HG03575 (cell line): ENCODE data around the gene PAQR7.

Experiments used
- ATAC-seq: cut with Tn5 transposase; IDR thresholded peaks from one replicate; pipeline ENCODE4 v1.9.1; 2021; ENCODE audit not compliant: unreplicated experiment, insufficient number of reproducible peaks, low FRiP score; ENCODE audit errors: extremely low read depth

Gene PAQR7

GRCh38 chr1:25877155-25877554 is 1.6 kb upstream of the PAQR7 start:
- no peak for ATAC-seq

- no peak for ATAC-seq
Measured at GRCh38 chr1:25876693-25877077, 1.2 kb upstream of the PAQR7 start.

- no peak for ATAC-seq
Measured at GRCh38 chr1:25875856-25876692, 566 bp upstream of the PAQR7 start.

DNA sequence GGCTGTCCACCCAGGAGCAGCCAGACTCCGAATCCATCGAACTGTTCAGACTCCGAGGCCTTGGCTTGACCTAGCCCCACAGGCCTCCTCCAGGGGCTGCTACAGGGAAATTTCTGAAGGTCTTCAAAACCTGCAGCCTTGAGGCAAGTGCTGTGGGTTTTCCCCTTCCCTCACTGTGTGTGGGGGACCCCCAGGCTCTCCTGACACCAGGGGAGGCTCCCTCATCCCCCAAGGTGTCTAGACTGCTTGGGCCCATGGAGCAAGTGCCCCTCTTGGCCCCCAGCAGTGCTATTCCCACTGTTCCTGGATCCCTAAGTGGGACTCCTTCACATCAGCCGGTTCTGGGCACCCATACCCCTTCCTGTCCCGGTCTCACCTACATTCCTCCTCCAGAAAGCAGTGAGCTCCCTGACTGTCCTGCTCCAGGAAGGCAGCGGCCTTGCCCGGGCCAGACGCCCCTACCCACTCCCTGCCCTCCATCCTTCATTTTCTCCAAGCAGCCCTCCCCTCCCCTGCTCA is 814 bp downstream of the PAQR7 start:
- ATAC-seq, result no peak

DNA sequence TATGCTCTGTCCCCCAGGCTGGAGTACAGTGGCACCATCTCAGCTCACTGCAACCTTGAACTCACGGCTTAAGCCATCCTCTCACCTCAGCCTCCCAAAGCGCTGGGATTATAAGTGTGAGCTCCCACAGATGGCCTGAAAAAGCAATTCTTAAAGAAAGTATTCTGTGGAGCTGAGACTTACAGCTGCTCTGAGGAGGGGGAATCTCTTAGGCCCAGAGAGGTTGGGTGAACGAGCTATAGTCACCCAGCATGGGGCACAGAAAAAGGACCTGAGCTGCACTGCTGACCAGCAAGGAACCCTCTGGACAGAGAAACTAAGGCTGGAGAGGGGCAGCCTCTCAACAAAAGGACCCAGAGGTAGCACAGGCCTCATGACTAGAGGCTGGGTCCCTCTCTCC is 1.3 kb downstream of the PAQR7 start:
- ATAC-seq, result no peak

DNA sequence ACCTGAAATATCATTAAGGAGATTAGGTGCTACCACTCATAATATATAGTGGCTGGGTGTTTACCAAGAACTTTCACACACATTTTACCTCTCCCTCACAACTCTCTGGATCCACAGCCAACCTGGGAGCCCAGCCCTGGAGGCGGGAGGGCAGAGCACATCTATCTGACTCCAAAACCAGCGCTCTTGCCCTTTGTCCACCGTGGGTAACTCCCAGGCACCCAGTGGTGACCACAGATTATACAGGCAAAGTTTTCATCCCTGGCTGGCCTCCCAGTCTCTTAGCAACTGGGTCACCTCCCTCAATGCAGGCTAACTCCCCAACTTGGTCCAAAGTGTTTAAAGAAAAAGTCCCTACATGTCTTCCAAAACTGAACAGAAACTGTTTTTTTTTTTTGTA is 2.4 kb downstream of the PAQR7 start:
- no peak for ATAC-seq

DNA sequence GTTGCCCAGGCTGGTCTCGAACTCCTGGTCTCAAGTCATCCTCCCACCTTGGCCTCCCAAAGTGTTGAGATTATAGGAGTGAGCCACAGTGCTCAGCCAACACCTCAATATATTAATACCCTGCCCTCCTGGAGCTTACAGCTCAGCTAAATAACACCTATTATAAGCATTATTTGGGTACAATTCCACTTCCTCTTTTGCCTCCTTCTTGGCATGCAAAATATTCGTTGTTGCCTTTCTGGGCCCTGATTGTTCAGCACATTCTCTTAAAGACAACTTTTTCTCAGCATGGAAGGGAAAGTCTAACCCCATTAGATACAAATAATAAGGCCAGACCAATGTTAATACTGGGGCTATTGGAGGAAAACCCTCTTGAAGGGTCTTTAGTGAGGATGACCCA is 2.8 kb downstream of the PAQR7 start:
- ATAC-seq, result no peak

DNA sequence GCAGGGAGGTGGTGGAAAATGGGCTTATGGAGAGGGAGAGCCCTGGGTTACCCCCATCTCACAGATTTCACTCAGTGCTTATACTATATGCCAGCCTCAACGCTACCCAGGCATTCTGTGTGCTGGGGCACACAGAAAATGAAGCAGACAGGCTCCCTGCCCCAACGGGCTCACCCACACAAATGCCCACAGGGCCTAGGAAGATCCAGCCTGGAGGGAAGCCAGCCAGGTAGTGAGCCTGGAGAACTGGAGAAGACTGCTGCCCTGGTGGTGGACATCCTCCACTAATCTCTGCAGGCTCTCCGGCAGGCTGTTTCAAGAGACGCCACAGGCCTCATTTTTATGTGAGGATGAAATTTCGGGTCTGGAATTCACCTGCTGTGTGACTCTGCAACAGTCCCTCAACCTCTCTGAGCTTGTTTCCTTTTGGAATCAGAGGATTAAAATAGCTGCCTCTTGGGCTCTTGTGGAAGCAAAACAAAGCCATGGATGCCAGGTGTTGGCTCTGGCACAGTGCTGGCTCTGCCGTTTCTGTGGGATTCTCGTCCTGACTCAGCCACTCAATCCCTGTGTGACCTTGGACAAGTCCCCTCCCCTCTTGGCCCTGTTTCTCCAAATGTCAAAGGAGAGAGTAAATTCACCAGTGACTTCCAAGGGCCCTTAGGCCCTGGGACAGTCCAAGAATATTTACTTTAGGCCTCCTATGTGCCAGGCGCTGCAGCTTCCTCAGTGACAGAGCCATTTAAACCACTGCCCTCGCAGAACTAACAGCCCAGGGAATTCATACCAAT is 3.6 kb downstream of the PAQR7 start:
- no peak for ATAC-seq

DNA sequence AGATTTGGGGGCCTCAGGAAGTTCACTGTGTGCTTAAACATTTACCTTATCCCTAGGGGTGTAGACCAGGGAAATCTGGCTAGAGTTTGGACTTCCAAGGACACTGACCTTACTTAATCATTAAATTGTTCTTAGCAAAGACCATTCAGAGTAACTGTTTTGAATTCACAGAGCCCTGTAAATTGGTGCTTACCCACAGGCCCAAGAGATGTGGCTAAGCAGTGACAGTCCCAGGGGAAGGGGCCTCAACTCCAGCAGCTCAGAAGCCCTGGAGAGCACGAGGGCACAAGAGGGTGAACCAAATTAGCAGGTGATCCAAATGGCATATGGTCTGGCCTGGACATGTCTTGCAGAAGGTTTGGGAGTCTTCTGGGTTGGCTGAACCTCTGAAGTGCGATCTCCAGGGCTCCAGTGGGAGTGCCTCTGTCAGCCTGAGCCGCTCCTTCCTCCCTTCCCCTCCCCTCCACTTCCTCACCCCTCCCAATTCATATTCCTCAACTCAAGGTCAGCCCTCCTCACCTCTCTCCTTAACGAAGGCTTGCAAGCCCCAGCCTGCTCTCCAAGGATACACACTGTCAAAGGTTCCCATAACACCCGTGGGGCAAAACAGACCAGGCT is 4.3 kb downstream of the PAQR7 start:
- no peak for ATAC-seq

- ATAC-seq, result no peak
Measured at GRCh38 chr1:25870614-25871013, 4.9 kb downstream of the PAQR7 start.

GRCh38 chr1:25869909-25870606 is 5.5 kb downstream of the PAQR7 start:
- no peak for ATAC-seq

GRCh38 chr1:25867210-25867991 is 8.1 kb downstream of the PAQR7 start:
- no peak for ATAC-seq

- no peak for ATAC-seq
Measured at GRCh38 chr1:25866288-25866687, 9.2 kb downstream of the PAQR7 start.

- ATAC-seq, result no peak
Measured at GRCh38 chr1:25864434-25864833, 11.1 kb downstream of the PAQR7 start.

DNA sequence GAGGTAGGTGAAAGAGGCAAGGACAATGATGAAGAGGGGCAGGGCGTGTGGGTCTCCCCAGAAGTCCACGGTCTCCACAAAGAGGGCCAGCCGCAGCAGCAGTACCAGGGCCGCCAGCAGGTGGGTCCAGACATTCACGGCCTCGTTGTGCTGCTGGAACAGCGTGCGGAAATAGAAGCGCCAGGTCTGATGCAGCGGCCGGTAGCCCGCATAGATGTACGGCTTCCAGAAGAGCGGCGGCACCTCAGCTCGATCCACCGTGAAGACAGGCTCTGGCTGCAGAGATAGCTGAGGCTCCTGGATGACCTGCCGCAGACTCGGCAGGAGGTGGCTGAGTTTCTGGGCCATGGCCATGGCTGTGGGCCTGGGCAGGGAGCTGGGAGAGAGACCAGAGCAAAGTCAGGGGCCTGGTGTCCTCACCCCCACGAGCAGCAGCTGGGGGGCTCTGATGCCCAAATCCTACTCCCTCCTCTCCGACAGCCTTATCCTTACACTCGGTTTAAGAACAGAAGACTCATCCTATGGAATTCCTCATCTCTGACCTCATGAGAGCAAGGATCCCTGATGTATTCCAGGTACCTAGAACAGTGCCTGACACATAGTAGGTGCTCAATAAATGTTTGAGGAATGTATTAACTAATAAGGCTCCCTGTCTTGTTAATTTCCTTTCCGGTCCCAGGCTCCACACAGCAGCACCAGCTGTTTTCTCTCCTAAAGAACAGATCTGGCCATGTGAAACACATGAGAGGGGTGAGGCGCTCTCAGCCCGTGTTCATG is 11.8 kb downstream of the PAQR7 start:
- no peak for ATAC-seq

- no peak for ATAC-seq
Measured at GRCh38 chr1:25862785-25863485, 12.6 kb downstream of the PAQR7 start.
